ENCODE data around the gene NOTO. TPM values are rescaled to one million over a fixed set of nuclear protein-coding genes. Genes with fewer than 3 reads are reported as not detected.

NOTO gene
- total and polyA plus RNA-seq, 2 of the 8 experiments (the other 6 are each of a cell fraction or from before 2014, with no cell fraction given), result 0.33 to 0.54 TPM

- 10% methylated on average over 37 of the region's 37 CpGs; no CpG with 5 or more reads in 1 of the 2 experiments for WGBS, 2 experiments (ENCODE audit: extremely low coverage in 1 of 2, insufficient coverage in 1 of 2, insufficient read length in 1 of 2, insufficient replicate concordance in 2 of 2, low coverage in 1 of 2, low lambda C conversion rate in 2 of 2, missing lambda C conversion rate in 1 of 2)
- Histone ChIP-seq H3K27me3 (replicated peaks in 1 of 4; ENCODE audit: control insufficient read depth in 3 of 4, extremely low read depth in 1 of 4, insufficient read depth in 3 of 4, low read length in 3 of 4) (no peaks in the 10 kb centered on the region; a peak in 2 of 7 replicates), H3K14ac (ENCODE audit: insufficient read length) (no peak overlapping the region), H2BK20ac (ENCODE audit: low read length) (no peak overlapping the region), H2BK15ac (ENCODE audit: low read length) (no peak overlapping the region; the same call in 1 of the 2 replicates), H3K27ac (ENCODE audit: low read depth, low read length) (no peak overlapping the region), H3K4me1 (replicated peaks in 1 of 4; ENCODE audit: control insufficient read depth in 3 of 4, insufficient read depth in 4 of 4, low read length in 3 of 4) (peaks cover 8 to 16% (median 11%) of the 10 kb centered on the region in 4 experiments; a peak in 6 of 7 replicates), H3K9me3 (ENCODE audit: insufficient read depth in 2 of 2, low read depth in 1 of 2, low read length in 1 of 2) (no peaks in the 10 kb centered on the region), H3K23me2 (ENCODE audit: low read depth, low read length) (peaks cover 21% of the 10 kb centered on the region), H2BK5ac (ENCODE audit: low read depth, low read length) (no peak overlapping the region), H4K8ac (ENCODE audit: extremely low read depth, insufficient read depth, low read length) (no peak overlapping the region), H2BK120ac (replicated peaks; ENCODE audit: low read depth, low read length) (no peak overlapping the region), H3K4ac (replicated peaks; ENCODE audit: insufficient read length, low read depth, low read length) (no peak overlapping the region), H3K56ac (replicated peaks; ENCODE audit: insufficient read length, low read depth, low read length) (no peak overlapping the region), H2BK12ac (ENCODE audit: low read depth, low read length) (no peak overlapping the region), H3K4me2 (ENCODE audit: insufficient read depth in 1 of 2, low read depth in 2 of 2, low read length in 2 of 2) (peak overlapping the region; percentile 94 to 99), H2AK5ac (ENCODE audit: low read depth, low read length) (no peak overlapping the region), H3K4me3 (ENCODE audit: extremely low read depth in 1 of 4, insufficient read depth in 2 of 4, low read depth in 3 of 4, low read length in 4 of 4) (peak overlapping the region; percentile 48 to 93 (median 64)), H4K20me1 (replicated peaks in 1 of 2; ENCODE audit: control insufficient read depth in 1 of 2, insufficient read depth in 2 of 2, low read length in 2 of 2) (peaks cover 9 to 19% of the 10 kb centered on the region in 2 experiments), H4K5ac (ENCODE audit: insufficient read length, low read depth, low read length) (no peak overlapping the region), H3K9ac (replicated peaks in 1 of 4; ENCODE audit: extremely low read depth in 1 of 4, low read depth in 3 of 4, low read length in 3 of 4) (peak overlapping the region in 2 of 4 experiments; percentile 8 to 65; a peak in 2 of 7 replicates), H3K18ac (ENCODE audit: extremely low read depth, low read length) (no peak overlapping the region), H3K79me2 (ENCODE audit: control insufficient read depth in 1 of 2, insufficient read depth in 2 of 2, low read length in 2 of 2) (peaks cover 34 to 35% of the 10 kb centered on the region in 2 experiments), H3K79me1 (ENCODE audit: low read depth, low read length) (peaks cover 8% of the 10 kb centered on the region), H3K23ac (ENCODE audit: insufficient read length) (no peak overlapping the region), H3K36me3 (ENCODE audit: control insufficient read depth in 2 of 4, insufficient read depth in 4 of 4, low read length in 3 of 4) (no peaks in the 10 kb centered on the region; a peak in 1 of 8 replicates), H2AFZ (ENCODE audit: low read length) (0 out of 2 replicates have a peak overlapping the region, but pooled peaks have one; percentile 15), H4K91ac (replicated peaks; ENCODE audit: insufficient read length, low read length) (no peak overlapping the region)
- TF ChIP-seq YY1 (IDR thresholded peaks at IDR 0.05; ENCODE audit: low read depth, low read length) (no peak), BCL11A (IDR thresholded peaks at IDR 0.05; ENCODE audit: low read depth in 2 of 2, low read length in 2 of 2) (no peak), KDM4A (IDR thresholded peaks at IDR 0.05; ENCODE audit: low read depth, low read length, severe bottlenecking) (peak; percentile 28), PHF8 (conservative IDR thresholded peaks at IDR 0.05; ENCODE audit: low read depth, low read length) (peak; percentile 37; the same call in 1 of the 2 replicates)
- ChIA-PET POLR2A (ENCODE audit: partially characterized antibody) (interaction anchor here (0.8 to 8.8 kb wide), 9 partner anchors 12 to 171 kb away, joined by 3 to 113 read pairs (median 39); partner anchors contain the start of genes RAB11FIP5 and SMYD5), CTCF (ENCODE audit: partially characterized antibody) (interaction anchor here (0.5 to 10.2 kb wide), 8 partner anchors 11 to 147 kb away, joined by 3 to 51 read pairs (median 4); partner anchors contain the start of gene SMYD5)
- FAIRE-seq, result no peak
- DNase-seq (ENCODE audit: low read depth in 1 of 2, low spot score in 2 of 2), result no peak
Measured at GRCh38 chr2:73232403-73233153, 30.2 kb downstream of the NOTO start.

Data from H1 (cell line).